NCI-H2227 treated with DMSO at 0.1 percent for 48 hours (cell line): ENCODE results near the gene MXD4.
"Not testable (repeated sequence)": the region's sequence is repeated elsewhere in the genome, so short reads cannot be mapped to it uniquely, and the experiment has no call there.

Experiments used
- DNase-seq: peaks from one replicate; lab custom pipeline; 2025; lab: John Stamatoyannopoulos, UW

The MXD4 gene

GRCh38 chr4:2220016-2220630, 41.8 kb downstream of the MXD4 start:
- DNase-seq: peak; percentile 43

DNA sequence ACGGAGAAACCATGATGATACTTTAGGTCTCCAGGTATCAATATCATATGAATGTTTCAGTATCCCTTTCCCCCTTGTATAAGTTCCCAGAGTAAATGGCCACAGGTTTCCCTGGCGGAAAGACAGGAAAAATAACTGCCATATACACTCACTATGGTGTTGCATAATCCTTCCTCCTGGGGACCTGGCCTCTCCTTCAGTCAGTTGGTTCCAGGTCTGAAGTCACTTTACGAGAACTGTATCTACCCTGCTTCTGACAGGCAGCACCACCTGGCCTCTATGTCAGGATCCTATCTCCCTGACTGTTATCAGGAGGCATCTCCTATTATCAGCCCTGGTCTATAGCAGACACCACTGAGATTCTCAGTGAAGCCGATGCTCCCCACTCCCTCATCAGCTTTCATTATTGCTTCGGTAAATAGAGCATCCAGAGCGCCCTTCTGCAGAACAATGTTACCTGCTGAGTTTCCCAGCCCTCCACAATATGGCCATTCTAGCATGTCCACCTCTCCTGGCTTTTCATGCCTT, 42.6 kb downstream of the MXD4 start:
- DNase-seq: no peak

GRCh38 chr4:2218436-2218835, 43.5 kb downstream of the MXD4 start:
- DNase-seq: no peak

DNA sequence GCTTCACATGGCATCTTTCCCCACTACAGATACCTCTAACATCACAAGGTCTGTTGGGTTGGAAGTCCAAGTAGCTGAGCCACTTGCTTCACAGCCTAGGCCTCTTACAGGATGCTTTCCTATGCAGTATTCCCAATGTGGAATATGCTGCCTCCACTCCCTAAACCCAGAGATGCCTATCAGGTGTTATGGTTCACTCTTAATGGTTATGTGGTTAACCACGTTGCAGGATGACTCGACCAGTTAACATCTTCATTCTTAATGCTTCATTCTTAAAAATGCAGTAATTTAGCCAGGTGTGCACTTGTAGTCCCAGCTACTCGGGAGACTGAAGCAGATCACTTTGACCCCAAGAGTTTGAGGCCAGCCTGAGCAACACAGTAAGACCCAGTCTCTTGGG, 44.2 kb downstream of the MXD4 start:
- DNase-seq: no peak

DNA sequence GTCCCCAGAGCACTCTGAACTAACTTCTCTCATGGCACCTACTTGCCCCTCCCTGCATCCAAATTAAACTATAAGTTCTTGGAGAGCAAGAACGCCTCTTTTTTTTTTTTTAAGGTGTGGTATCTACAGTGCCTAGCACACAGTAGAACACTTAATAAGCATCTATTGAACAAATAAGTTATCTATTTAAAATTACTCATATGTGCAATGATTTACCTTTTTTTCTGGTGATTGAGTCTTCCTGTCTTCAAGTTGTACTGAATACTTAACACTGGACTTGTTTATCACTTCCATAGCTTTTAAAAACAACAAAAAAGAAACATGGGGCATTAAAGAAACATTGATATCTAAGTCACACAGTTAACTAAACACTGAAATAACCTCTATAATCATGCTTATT, 49.1 kb downstream of the MXD4 start:
- no peak for DNase-seq

GRCh38 chr4:2202789-2203188, 59.1 kb downstream of the MXD4 start:
- not testable (repeated sequence) for DNase-seq
